SK-N-SH (cell line): ENCODE results near the gene PDXDC1. TPM values are rescaled to one million over a fixed set of nuclear protein-coding genes. Genes with fewer than 3 reads are reported as not detected.
A peak's percentile ranks its signal among the peaks of the same experiment; 100 is the strongest.
"Not testable (repeated sequence)": the region's sequence is repeated elsewhere in the genome, so short reads cannot be mapped to it uniquely, and the experiment has no call there.

Experiments
- CTCF ChIA-PET: fragments of 300-600, 350-600 bp; formaldehyde crosslinking; extraction: SDS; loops from one replicate; lab custom pipeline; 2021; lab: Yijun Ruan, JAX
- POLR2A ChIA-PET: fragments of 350-600 bp; sonication (Branson Sonifier 250); formaldehyde crosslinking; extraction: SDS; loops from one replicate; lab custom pipeline; 2020; ENCODE audit warnings: antibody characterized with exemption, inconsistent platforms; lab: Yijun Ruan, JAX
- DNase-seq: peaks from one replicate; pipeline ENCODE4 v3.0.0; 2012
- H2AFZ ChIP-seq: fragments of 200-600 bp; sonication (generic); 2 replicates; pipeline ENCODE4 v1.8.1; 2016; ENCODE audit warnings: antibody characterized with exemption, mild to moderate bottlenecking, low read depth
- H3F3A ChIP-seq: fragments of 200-600 bp; sonication (generic); replicated peaks from 2 replicates; pipeline ENCODE3; 2016; ENCODE audit warnings: antibody characterized with exemption, mild to moderate bottlenecking; ENCODE audit not compliant: insufficient read depth
- H3K27ac ChIP-seq, 2 experiments: fragments of 200-500 bp in 1 of 2; fragments of 200-600 bp in 1 of 2; sonication (Bioruptor generic) in 1 of 2; sonication (generic), shearing (Covaris generic) in 1 of 2; 2 replicates each; pipeline versions ENCODE4 v1.5.1 to v1.6.1; 2014 to 2016; ENCODE audit warnings: low read depth in 2 of 2, inconsistent platforms in 1 of 2, low read length in 1 of 2, mild to moderate bottlenecking in 1 of 2, mixed read lengths in 1 of 2
- H3K27me3 ChIP-seq: fragments of 200-600 bp; sonication (generic), shearing (Covaris generic); 2 replicates; pipeline ENCODE4 v1.6.1; 2016; ENCODE audit warnings: mixed run types; ENCODE audit not compliant: insufficient read depth
- H3K36me3 ChIP-seq, 2 experiments: fragments of 200-500 bp in 1 of 2; fragments of 200-600 bp in 1 of 2; sonication (Bioruptor generic) in 1 of 2; sonication (generic) in 1 of 2; replicated peaks in 1 of 2; 2 replicates each; pipeline versions ENCODE3 to v1.5.1; 2014 to 2016; ENCODE audit warnings: low read length in 1 of 2, mild to moderate bottlenecking in 1 of 2; ENCODE audit not compliant: insufficient read depth in 2 of 2, control insufficient read depth in 1 of 2
- H3K4me1 ChIP-seq, 2 experiments: fragments of 200-500 bp in 1 of 2; fragments of 200-600 bp in 1 of 2; sonication (Bioruptor generic) in 1 of 2; sonication (generic), shearing (Covaris generic) in 1 of 2; 2 replicates each; pipeline versions ENCODE4 v1.5.1 to v1.6.1; 2014 to 2016; ENCODE audit warnings: low read depth in 1 of 2, low read length in 1 of 2, mixed run types in 1 of 2; ENCODE audit not compliant: insufficient read depth in 2 of 2, control insufficient read depth in 1 of 2
- H3K4me2 ChIP-seq: fragments of 200-600 bp; sonication (generic), shearing (Covaris generic); 2 replicates; pipeline ENCODE4 v1.6.1; 2017; ENCODE audit warnings: mixed run types
- H3K4me3 ChIP-seq, 2 experiments: fragments of 200-500 bp in 1 of 2; fragments of 200-600 bp in 1 of 2; sonication (Bioruptor generic) in 1 of 2; sonication (generic), shearing (Covaris generic) in 1 of 2; 2 replicates each; pipeline versions ENCODE4 v1.5.1 to v1.8.1; 2014 to 2016; ENCODE audit warnings: low read depth in 2 of 2, inconsistent platforms in 1 of 2, low read length in 1 of 2, mild to moderate bottlenecking in 1 of 2, mixed read lengths in 1 of 2, moderate library complexity in 1 of 2
- H3K79me2 ChIP-seq: fragments of 200-600 bp; sonication (generic); 2 replicates; pipeline ENCODE4 v1.8.1; 2017; ENCODE audit warnings: mild to moderate bottlenecking; ENCODE audit not compliant: insufficient read depth
- H3K9ac ChIP-seq: fragments of 200-600 bp; sonication (generic); 2 replicates; pipeline ENCODE4 v1.6.1; 2017; ENCODE audit warnings: mixed run types
- H3K9me2 ChIP-seq: fragments of 200-600 bp; sonication (generic); 2 replicates; pipeline ENCODE4 v1.6.1; 2017; ENCODE audit warnings: mixed run types
- H3K9me3 ChIP-seq: fragments of 200-600 bp; sonication (generic); 2 replicates; pipeline ENCODE4 v1.6.1; 2017; ENCODE audit warnings: mixed run types, mild to moderate bottlenecking, moderate library complexity
- H4K20me1 ChIP-seq: fragments of 200-600 bp; sonication (generic); 2 replicates; pipeline ENCODE4 v1.6.1; 2017; ENCODE audit warnings: mild to moderate bottlenecking, mixed run types; ENCODE audit not compliant: insufficient read depth
- CHD2 ChIP-seq: fragments of 150-350 bp; IDR thresholded peaks from 2 replicates; pipeline ENCODE4 v1.6.1; 2018; ENCODE audit warnings: low read length; ENCODE audit not compliant: partially characterized antibody
- ELF1 ChIP-seq: IDR thresholded peaks from 2 replicates; pipeline ENCODE4 v1.4.0; 2012
- EP300 ChIP-seq, 2 experiments: IDR thresholded peaks; 2 replicates each; pipeline versions ENCODE4 v1.4.0 to v1.6.1; 2012; ENCODE audit warnings: borderline replicate concordance in 1 of 2, low read depth in 1 of 2, low read length in 1 of 2
- FOSL2 ChIP-seq: IDR thresholded peaks from 2 replicates; pipeline ENCODE4 v1.4.0; 2012; ENCODE audit warnings: low read depth, mild to moderate bottlenecking, moderate library complexity, borderline replicate concordance
- GABPA ChIP-seq: IDR thresholded peaks from 2 replicates; pipeline ENCODE4 v1.4.0; 2012; ENCODE audit warnings: low read depth, mild to moderate bottlenecking
- MAX ChIP-seq: IDR thresholded peaks from 2 replicates; pipeline ENCODE4 v1.4.0; 2012; ENCODE audit warnings: low read depth
- MEF2A ChIP-seq: IDR thresholded peaks from 2 replicates; pipeline ENCODE4 v1.4.0; 2012; ENCODE audit warnings: low read depth, borderline replicate concordance
- MXI1 ChIP-seq: IDR thresholded peaks from 2 replicates; pipeline ENCODE4 v1.6.1; 2012; ENCODE audit warnings: mild to moderate bottlenecking, low read depth, low read length, improper control_type of control experiment
- NFIC ChIP-seq: IDR thresholded peaks from 2 replicates; pipeline ENCODE4 v1.4.0; 2012; ENCODE audit warnings: borderline replicate concordance
- NRF1 ChIP-seq: IDR thresholded peaks from 2 replicates; pipeline ENCODE4 v1.6.1; 2012; ENCODE audit warnings: low read depth, mild to moderate bottlenecking, low read length
- PBX3 ChIP-seq: IDR thresholded peaks from 2 replicates; pipeline ENCODE4; 2012
- REST ChIP-seq: IDR thresholded peaks from 2 replicates; pipeline ENCODE4 v1.6.1; 2012; ENCODE audit warnings: mild to moderate bottlenecking, low read depth, low read length, moderate library complexity
- RFX5 ChIP-seq: IDR thresholded peaks from 2 replicates; pipeline ENCODE4 v1.6.1; 2012; ENCODE audit warnings: mild to moderate bottlenecking, improper control_type of control experiment, low read length
- RXRA ChIP-seq: IDR thresholded peaks from 2 replicates; pipeline ENCODE4 v1.4.0; 2012; ENCODE audit warnings: low read depth, mild to moderate bottlenecking, borderline replicate concordance
- SMC3 ChIP-seq: IDR thresholded peaks from 2 replicates; pipeline ENCODE4 v1.6.1; 2012; ENCODE audit warnings: low read depth, low read length, improper control_type of control experiment
- TEAD4 ChIP-seq: IDR thresholded peaks from 2 replicates; pipeline ENCODE4 v1.4.0; 2012; ENCODE audit warnings: mild to moderate bottlenecking, borderline replicate concordance; ENCODE audit not compliant: insufficient read depth
- WGBS: methylation state at CpG from one replicate; pipeline ENCODE4 v1.1.6; 2017; ENCODE audit warnings: low lambda C conversion rate; 5-methylcytosine and 5-hydroxymethylcytosine counted together
- polyA plus RNA-seq, 3 experiments: library from polyadenylated mRNA; depleted of rRNA; stranded (reverse); fragments of >200 nt; gene quantifications; 2 replicates each; pipeline ENCODE4 v1.2.3, GENCODE V29; 2012

Gene PDXDC1
- polyA plus RNA-seq, 1 of the 3 experiments (the other 2 are of a cell fraction): 37.4 TPM

- Histone ChIP-seq H3K27ac (peak overlapping the region in 1 of 2 experiments; percentile 91; a peak in 2 of 4 replicates), H3K36me3 (peaks cover 38 to 45% of the 10 kb centered on the region in 2 experiments), H3K4me1 (peaks cover 10 to 36% of the 10 kb centered on the region in 2 experiments; a peak in 3 of 4 replicates), H3K79me2 (peaks cover 31% of the 10 kb centered on the region), H3F3A (peaks cover 25% of the 10 kb centered on the region), H4K20me1 (peaks cover 16% of the 10 kb centered on the region)
- H3K9me2 ChIP-seq, H3K9ac ChIP-seq, POLR2A ChIA-PET, H3K4me3 ChIP-seq, CTCF ChIA-PET, H3K9me3 ChIP-seq, H3K4me2 ChIP-seq, H3K27me3 ChIP-seq, H2AFZ ChIP-seq: not testable (repeated sequence)
- DNase-seq: peak; percentile 57
- 90% methylated on average over 25 of the region's 27 CpGs for WGBS
Measured at GRCh38 chr16:15028801-15029698, 54.2 kb downstream of the PDXDC1 start.

- Histone ChIP-seq H3K27ac (peak overlapping the region in 1 of 2 experiments; percentile 57; a peak in 2 of 4 replicates), H3K36me3 (peaks cover 31 to 50% of the 10 kb centered on the region in 2 experiments), H3K79me2 (peaks cover 26% of the 10 kb centered on the region), H4K20me1 (peaks cover 16% of the 10 kb centered on the region), H3F3A (peaks cover 22% of the 10 kb centered on the region), H3K4me1 (peaks cover 6 to 36% of the 10 kb centered on the region in 2 experiments; a peak in 3 of 4 replicates)
- CTCF ChIA-PET, H3K27me3 ChIP-seq, H3K9me3 ChIP-seq, DNase-seq, POLR2A ChIA-PET, H3K4me3 ChIP-seq, H3K4me2 ChIP-seq, H3K9me2 ChIP-seq, H3K9ac ChIP-seq, H2AFZ ChIP-seq: not testable (repeated sequence)
- WGBS: 96% methylated on average over 6 of the region's 6 CpGs
Measured at GRCh38 chr16:15029749-15030148, 54.9 kb downstream of the PDXDC1 start.

GRCh38 chr16:15031179-15031578, 56.4 kb downstream of the PDXDC1 start:
- no peak overlapping the region for H3K4me3 ChIP-seq
- DNase-seq: no peak
- 100% methylated on average over 2 of the region's 2 CpGs for WGBS
- POLR2A ChIA-PET: no interaction called here
- H3K79me2 ChIP-seq: peaks cover 23% of the 10 kb centered on the region
- TF ChIP-seq GABPA: no peak
- TF ChIP-seq REST: no peak
- TF ChIP-seq MEF2A: no peak
- TF ChIP-seq RFX5: no peak
- no peak for TF ChIP-seq PBX3
- TF ChIP-seq CHD2: no peak
- no peak for TF ChIP-seq RXRA
- no peak for TF ChIP-seq SMC3
- no peak for TF ChIP-seq EP300 (IDR thresholded peaks at IDR 0.05; ENCODE audit: borderline replicate concordance in 1 of 2, low read depth in 1 of 2, low read length in 1 of 2)
- no peak for TF ChIP-seq NFIC
- no peak for TF ChIP-seq MXI1
- TF ChIP-seq MAX: no peak
- TF ChIP-seq NRF1: no peak
- no peak for TF ChIP-seq FOSL2
- TF ChIP-seq ELF1: no peak
- no peak for TF ChIP-seq TEAD4
- no peaks in the 10 kb centered on the region for H3K9me3 ChIP-seq
- peaks cover 35 to 62% of the 10 kb centered on the region in 2 experiments for H3K36me3 ChIP-seq
- no peak overlapping the region for H3K9ac ChIP-seq
- H3K9me2 ChIP-seq: no peaks in the 10 kb centered on the region
- no peak overlapping the region for H3K4me2 ChIP-seq
- H2AFZ ChIP-seq: no peak overlapping the region
- peaks cover 8% of the 10 kb centered on the region for H3F3A ChIP-seq
- no peak overlapping the region for H3K27ac ChIP-seq
- H4K20me1 ChIP-seq: peaks cover 11% of the 10 kb centered on the region
- CTCF ChIA-PET: no interaction called here
- no peaks in the 10 kb centered on the region for H3K27me3 ChIP-seq
- peaks cover 0 to 35% of the 10 kb centered on the region in 2 experiments; a peak in 2 of 4 replicates for H3K4me1 ChIP-seq
